Prostate gland (tissue), 2 donors: ENCODE results near the gene ARMH2.

Experiments used
- POLR2AphosphoS5 ChIP-seq: sonication (generic); formaldehyde crosslinking; IDR thresholded peaks from one replicate; pipeline ENCODE4 v1.6.1; 2017; ENCODE audit warnings: antibody characterized with exemption
- TF ChIP-seq, protein P1 (sequence below), 4 experiments: fragments of 200-600 bp in 2 of 4; fragments of 450-650 bp in 2 of 4; sonication (generic) in 2 of 4; IDR thresholded peaks; 1 replicate in 3 of 4; 2 replicates in 1 of 4; pipeline ENCODE4 v1.5.1; 2016 to 2019; ENCODE audit warnings: antibody characterized with exemption in 4 of 4, mild to moderate bottlenecking in 2 of 4, moderate library complexity in 2 of 4

DNA sequence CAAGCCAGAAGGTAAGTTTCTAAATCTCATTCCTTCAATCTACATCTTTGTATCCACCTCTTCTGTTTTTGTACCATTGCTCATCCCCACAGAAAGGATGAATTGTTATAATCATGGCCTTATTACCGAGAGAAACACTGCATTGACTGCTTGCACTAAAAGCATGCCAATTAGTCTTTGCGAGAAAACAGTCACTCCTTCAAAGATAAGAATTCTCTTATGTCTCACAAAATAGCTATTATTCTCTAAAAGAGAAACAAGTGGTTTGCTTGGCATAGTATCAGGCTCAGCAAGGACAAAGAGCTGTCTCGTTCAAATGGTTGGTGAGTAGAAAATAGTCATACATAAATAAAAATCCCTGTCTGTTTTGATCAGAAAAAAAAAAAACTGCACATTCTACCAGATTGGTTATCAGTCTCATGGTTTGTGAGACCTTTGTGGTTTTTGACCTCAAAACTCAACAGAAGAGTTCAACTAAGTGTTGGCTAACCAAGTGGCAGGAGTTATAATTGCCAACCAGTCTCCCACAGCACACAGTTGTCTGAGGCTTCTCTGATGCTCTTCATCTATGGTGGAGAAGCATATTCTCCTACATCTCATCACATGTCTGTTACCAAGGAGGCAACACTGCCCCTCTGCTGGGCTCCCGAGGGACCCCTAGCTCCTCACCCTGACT, 35.1 kb upstream of the ARMH2 start:
- TF ChIP-seq, protein P1, sequence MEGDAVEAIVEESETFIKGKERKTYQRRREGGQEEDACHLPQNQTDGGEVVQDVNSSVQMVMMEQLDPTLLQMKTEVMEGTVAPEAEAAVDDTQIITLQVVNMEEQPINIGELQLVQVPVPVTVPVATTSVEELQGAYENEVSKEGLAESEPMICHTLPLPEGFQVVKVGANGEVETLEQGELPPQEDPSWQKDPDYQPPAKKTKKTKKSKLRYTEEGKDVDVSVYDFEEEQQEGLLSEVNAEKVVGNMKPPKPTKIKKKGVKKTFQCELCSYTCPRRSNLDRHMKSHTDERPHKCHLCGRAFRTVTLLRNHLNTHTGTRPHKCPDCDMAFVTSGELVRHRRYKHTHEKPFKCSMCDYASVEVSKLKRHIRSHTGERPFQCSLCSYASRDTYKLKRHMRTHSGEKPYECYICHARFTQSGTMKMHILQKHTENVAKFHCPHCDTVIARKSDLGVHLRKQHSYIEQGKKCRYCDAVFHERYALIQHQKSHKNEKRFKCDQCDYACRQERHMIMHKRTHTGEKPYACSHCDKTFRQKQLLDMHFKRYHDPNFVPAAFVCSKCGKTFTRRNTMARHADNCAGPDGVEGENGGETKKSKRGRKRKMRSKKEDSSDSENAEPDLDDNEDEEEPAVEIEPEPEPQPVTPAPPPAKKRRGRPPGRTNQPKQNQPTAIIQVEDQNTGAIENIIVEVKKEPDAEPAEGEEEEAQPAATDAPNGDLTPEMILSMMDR (IDR thresholded peaks at IDR 0.05) = no peak
- no peak for TF ChIP-seq POLR2AphosphoS5
